ENCODE data around the gene TENT5C. TPM values are rescaled to one million over a fixed set of nuclear protein-coding genes. Genes with fewer than 3 reads are reported as not detected.

Gene TENT5C
- total and polyA plus RNA-seq, 2 of the 8 experiments (the other 6 are each of a cell fraction or from before 2014, with no cell fraction given) = 0.38 to 0.99 TPM

DNA sequence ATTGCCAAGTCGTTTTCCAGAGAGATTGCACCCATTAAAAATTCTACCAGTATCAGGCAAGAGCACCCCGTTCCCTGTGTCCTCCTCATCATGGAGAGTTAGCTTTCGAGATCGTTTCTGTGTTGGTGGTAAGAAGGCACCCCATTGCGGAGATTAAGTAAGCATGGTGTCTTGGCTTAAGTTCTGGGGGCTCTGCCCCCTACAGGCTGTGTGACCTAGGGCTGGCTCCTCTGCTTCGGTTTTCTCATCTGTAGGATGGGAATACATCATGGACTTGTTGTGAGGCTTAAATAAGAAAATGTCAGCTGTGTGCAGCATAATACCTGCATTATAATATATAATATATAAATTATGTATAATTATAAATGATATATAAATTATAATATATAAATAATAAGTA lies 36.8 kb upstream of the TENT5C start:
- H3K36me3 ChIP-seq (ENCODE audit: control insufficient read depth in 2 of 4, insufficient read depth in 4 of 4, low read length in 3 of 4) = no peaks in the 10 kb centered on the region
- no peak overlapping the region for H2BK15ac ChIP-seq (ENCODE audit: low read length)
- H2BK5ac ChIP-seq (ENCODE audit: low read depth, low read length) = no peak overlapping the region
- no peak overlapping the region for H4K8ac ChIP-seq (ENCODE audit: extremely low read depth, insufficient read depth, low read length)
- H3K23ac ChIP-seq (ENCODE audit: insufficient read length) = no peak overlapping the region
- no peak overlapping the region for H2AK5ac ChIP-seq (ENCODE audit: low read depth, low read length)
- no peak overlapping the region for H4K91ac ChIP-seq (replicated peaks; ENCODE audit: insufficient read length, low read length)
- no peaks in the 10 kb centered on the region for H3K23me2 ChIP-seq (ENCODE audit: low read depth, low read length)
- TF ChIP-seq, protein P1, sequence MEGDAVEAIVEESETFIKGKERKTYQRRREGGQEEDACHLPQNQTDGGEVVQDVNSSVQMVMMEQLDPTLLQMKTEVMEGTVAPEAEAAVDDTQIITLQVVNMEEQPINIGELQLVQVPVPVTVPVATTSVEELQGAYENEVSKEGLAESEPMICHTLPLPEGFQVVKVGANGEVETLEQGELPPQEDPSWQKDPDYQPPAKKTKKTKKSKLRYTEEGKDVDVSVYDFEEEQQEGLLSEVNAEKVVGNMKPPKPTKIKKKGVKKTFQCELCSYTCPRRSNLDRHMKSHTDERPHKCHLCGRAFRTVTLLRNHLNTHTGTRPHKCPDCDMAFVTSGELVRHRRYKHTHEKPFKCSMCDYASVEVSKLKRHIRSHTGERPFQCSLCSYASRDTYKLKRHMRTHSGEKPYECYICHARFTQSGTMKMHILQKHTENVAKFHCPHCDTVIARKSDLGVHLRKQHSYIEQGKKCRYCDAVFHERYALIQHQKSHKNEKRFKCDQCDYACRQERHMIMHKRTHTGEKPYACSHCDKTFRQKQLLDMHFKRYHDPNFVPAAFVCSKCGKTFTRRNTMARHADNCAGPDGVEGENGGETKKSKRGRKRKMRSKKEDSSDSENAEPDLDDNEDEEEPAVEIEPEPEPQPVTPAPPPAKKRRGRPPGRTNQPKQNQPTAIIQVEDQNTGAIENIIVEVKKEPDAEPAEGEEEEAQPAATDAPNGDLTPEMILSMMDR (IDR thresholded peaks at IDR 0.05; ENCODE audit: control extremely low read depth in 1 of 3, insufficient read depth in 1 of 3, low read depth in 1 of 3, low read length in 3 of 3) = peak; percentile 22 to 32 (median 27); a peak in 3 of 4 replicates
- TF ChIP-seq SP2 (IDR thresholded peaks at IDR 0.05; ENCODE audit: low read length) = no peak
- no peak overlapping the region for H3K4ac ChIP-seq (replicated peaks; ENCODE audit: insufficient read length, low read depth, low read length)
- no peaks in the 10 kb centered on the region for H3K79me2 ChIP-seq (ENCODE audit: control insufficient read depth in 1 of 2, insufficient read depth in 2 of 2, low read length in 2 of 2)
- 91% methylated on average over 6 of the region's 6 CpGs; no CpG with 5 or more reads in 1 of the 2 experiments for WGBS, 2 experiments (ENCODE audit: extremely low coverage in 1 of 2, insufficient coverage in 1 of 2, insufficient read length in 1 of 2, insufficient replicate concordance in 2 of 2, low coverage in 1 of 2, low lambda C conversion rate in 2 of 2, missing lambda C conversion rate in 1 of 2)
- H3K4me1 ChIP-seq (replicated peaks in 1 of 4; ENCODE audit: control insufficient read depth in 3 of 4, insufficient read depth in 4 of 4, low read length in 3 of 4) = peaks cover 0 to 6% (median 1%) of the 10 kb centered on the region in 4 experiments; a peak in 2 of 7 replicates
- no peak overlapping the region for H2BK12ac ChIP-seq (ENCODE audit: low read depth, low read length)
- no peaks in the 10 kb centered on the region for H3K9me3 ChIP-seq (ENCODE audit: insufficient read depth in 2 of 2, low read depth in 1 of 2, low read length in 1 of 2)
- no peak overlapping the region for H3K14ac ChIP-seq (ENCODE audit: insufficient read length)
- no peak overlapping the region for H3K56ac ChIP-seq (replicated peaks; ENCODE audit: insufficient read length, low read depth, low read length)
- no peak for FAIRE-seq
- no peak overlapping the region for H3K9ac ChIP-seq (replicated peaks in 1 of 4; ENCODE audit: extremely low read depth in 1 of 4, low read depth in 3 of 4, low read length in 3 of 4)
- no peaks in the 10 kb centered on the region for H4K20me1 ChIP-seq (replicated peaks in 1 of 2; ENCODE audit: control insufficient read depth in 1 of 2, insufficient read depth in 2 of 2, low read length in 2 of 2)
- no peak overlapping the region for H3K27ac ChIP-seq (ENCODE audit: low read depth, low read length)
- ChIA-PET POLR2A (ENCODE audit: partially characterized antibody) (no interaction called here), CTCF (ENCODE audit: partially characterized antibody) (interaction anchor here (0.9 to 1.8 kb wide), 10 partner anchors 10 to 87 kb away, joined by 3 to 7 read pairs (median 3); no protein-coding TSS in a partner anchor)
- H2BK20ac ChIP-seq (ENCODE audit: low read length) = no peak overlapping the region
- no peak overlapping the region for H3K4me3 ChIP-seq (ENCODE audit: extremely low read depth in 1 of 4, insufficient read depth in 2 of 4, low read depth in 3 of 4, low read length in 4 of 4)
- no peak overlapping the region for H2AFZ ChIP-seq (ENCODE audit: low read length)
- no peak overlapping the region for H4K5ac ChIP-seq (ENCODE audit: insufficient read length, low read depth, low read length)
- DNase-seq (ENCODE audit: low read depth in 1 of 2, low spot score in 2 of 2) = peak in 1 of 2 experiments; percentile 33
- H3K18ac ChIP-seq (ENCODE audit: extremely low read depth, low read length) = no peak overlapping the region
- H3K4me2 ChIP-seq (ENCODE audit: insufficient read depth in 1 of 2, low read depth in 2 of 2, low read length in 2 of 2) = no peak overlapping the region
- no peaks in the 10 kb centered on the region for H3K79me1 ChIP-seq (ENCODE audit: low read depth, low read length)
- no peak overlapping the region for H2BK120ac ChIP-seq (replicated peaks; ENCODE audit: low read depth, low read length)
- H3K27me3 ChIP-seq (replicated peaks in 1 of 4; ENCODE audit: control insufficient read depth in 3 of 4, extremely low read depth in 1 of 4, insufficient read depth in 3 of 4, low read length in 3 of 4) = no peaks in the 10 kb centered on the region; a peak in 2 of 7 replicates
